HAP-1 (cell line): ENCODE data around the gene SAFB.
A peak's percentile ranks its signal among the peaks of the same experiment; 100 is the strongest.
"Not testable (repeated sequence)": the region's sequence is repeated elsewhere in the genome, so short reads cannot be mapped to it uniquely, and the experiment has no call there.

Source experiments
- DNase-seq, 2 experiments: peaks; one replicate each; pipeline ENCODE4 v3.0.0-alpha.2; 2016 to 2020; ENCODE audit warnings: low spot score in 2 of 2
- H3K27me3 ChIP-seq: fragments of 250-450 bp; sonication (Bioruptor Pico); 2 replicates; pipeline ENCODE4 v1.5.1; 2020; ENCODE audit warnings: low read depth, mild to moderate bottlenecking, moderate library complexity
- H3K36me3 ChIP-seq: fragments of 250-450 bp; sonication (Bioruptor Pico); replicated peaks from 2 replicates; pipeline ENCODE4 v1.5.1; 2020; ENCODE audit warnings: mild to moderate bottlenecking
- H3K4me1 ChIP-seq: fragments of 250-450 bp; sonication (Bioruptor Pico); 2 replicates; pipeline ENCODE4 v1.5.1; 2020; ENCODE audit warnings: mild to moderate bottlenecking
- H3K4me3 ChIP-seq: fragments of 250-450 bp; sonication (Bioruptor Pico); 2 replicates; pipeline ENCODE4 v1.5.1; 2020; ENCODE audit warnings: mild to moderate bottlenecking, moderate library complexity
- H3K9me3 ChIP-seq: fragments of 250-450 bp; sonication (Bioruptor Pico); 2 replicates; pipeline ENCODE4 v1.5.1; 2020; ENCODE audit warnings: mild to moderate bottlenecking, moderate library complexity
- in situ Hi-C: fragments of 300-500 bp; cut with MboI; formaldehyde crosslinking; loops from 3 replicates; pipeline ENCODE4 v1.14.3; 2020; ENCODE audit warnings: low sequenced_read_pairs, inconsistent platforms, mixed read lengths

SAFB gene

GRCh38 chr19:5684694-5685430 lies 62.0 kb downstream of the SAFB start:
- DNase-seq = no peak
- Histone ChIP-seq H3K36me3 (no peaks in the 10 kb centered on the region; the same call in 1 of the 2 replicates), H3K9me3 (no peaks in the 10 kb centered on the region), H3K4me1 (peaks cover 9% of the 10 kb centered on the region), H3K4me3 (no peak overlapping the region), H3K27me3 (no peaks in the 10 kb centered on the region)
- in situ Hi-C loops = no loop called here

- no peak for DNase-seq
- Histone ChIP-seq H3K4me1 (peaks cover 7% of the 10 kb centered on the region), H3K9me3 (no peaks in the 10 kb centered on the region), H3K4me3 (peak overlapping the region; percentile 54), H3K27me3 (no peaks in the 10 kb centered on the region), H3K36me3 (peaks cover 11% of the 10 kb centered on the region)
- in situ Hi-C loops = no loop called here
Measured at GRCh38 chr19:5686326-5686646, 63.4 kb downstream of the SAFB start.

- Histone ChIP-seq H3K27me3 (no peaks in the 10 kb centered on the region), H3K9me3 (no peaks in the 10 kb centered on the region), H3K36me3 (peaks cover 16% of the 10 kb centered on the region), H3K4me1 (peaks cover 7% of the 10 kb centered on the region), H3K4me3 (peak overlapping the region; percentile 54)
- peak; percentile 87 to 100 for DNase-seq
- in situ Hi-C loops = no loop called here
Measured at GRCh38 chr19:5686647-5687359, 63.9 kb downstream of the SAFB start.

GRCh38 chr19:5687360-5688198 lies 64.7 kb downstream of the SAFB start:
- in situ Hi-C loops = no loop called here
- Histone ChIP-seq H3K4me1 (peaks cover 13% of the 10 kb centered on the region), H3K36me3 (peaks cover 24% of the 10 kb centered on the region), H3K27me3 (no peaks in the 10 kb centered on the region), H3K4me3 (peak overlapping the region; percentile 54), H3K9me3 (no peaks in the 10 kb centered on the region)
- no peak for DNase-seq

GRCh38 chr19:5688262-5688881 lies 65.5 kb downstream of the SAFB start:
- peaks cover 14% of the 10 kb centered on the region for H3K4me1 ChIP-seq
- H3K36me3 ChIP-seq = peaks cover 32% of the 10 kb centered on the region
- in situ Hi-C loops, DNase-seq, H3K9me3 ChIP-seq, H3K4me3 ChIP-seq, H3K27me3 ChIP-seq: not testable (repeated sequence)

- Histone ChIP-seq H3K4me3 (peak within 1 kb of the TSS; percentile 98), H3K9me3 (no peaks in the 10 kb centered on the region), H3K27me3 (no peaks in the 10 kb centered on the region), H3K4me1 (peaks cover 14% of the 10 kb centered on the region), H3K36me3 (peaks cover 52% of the 10 kb centered on the region)
- in situ Hi-C loops = no loop called here
- DNase-seq = peak; percentile 92 to 99
Measured at GRCh38 chr19:5690125-5690954, 67.5 kb downstream of the SAFB start, which contains the start of gene RPL36. Gene RPL36, plus strand, starts transcription at chr19:5690295. Its CDS starts 213 bp downstream, at chr19:5690508.

GRCh38 chr19:5690955-5691821 lies 68.3 kb downstream of the SAFB start:
- no peaks in the 10 kb centered on the region for H3K27me3 ChIP-seq
- in situ Hi-C loops = no loop called here
- DNase-seq = peak; percentile 27 to 76
- H3K4me1 ChIP-seq = peaks cover 14% of the 10 kb centered on the region
- no peaks in the 10 kb centered on the region for H3K9me3 ChIP-seq
- H3K36me3 ChIP-seq = peaks cover 60% of the 10 kb centered on the region
- H3K4me3 ChIP-seq = peak overlapping the region; percentile 98

- in situ Hi-C loops = no loop called here
- DNase-seq = peak in 1 of 2 experiments; percentile 55
- Histone ChIP-seq H3K36me3 (peaks cover 69% of the 10 kb centered on the region), H3K4me3 (peak overlapping the region; percentile 98), H3K4me1 (peaks cover 10% of the 10 kb centered on the region), H3K27me3 (no peaks in the 10 kb centered on the region), H3K9me3 (no peaks in the 10 kb centered on the region)
Measured at GRCh38 chr19:5691822-5692722, 69.2 kb downstream of the SAFB start.

GRCh38 chr19:5692723-5693194 lies 69.9 kb downstream of the SAFB start:
- Histone ChIP-seq H3K9me3 (no peaks in the 10 kb centered on the region), H3K27me3 (no peaks in the 10 kb centered on the region), H3K4me1 (peaks cover 7% of the 10 kb centered on the region), H3K36me3 (peaks cover 70% of the 10 kb centered on the region), H3K4me3 (peak overlapping the region; percentile 98; the same call in 1 of the 2 replicates)
- in situ Hi-C loops = no loop called here
- DNase-seq = no peak

- no peak for DNase-seq
- no peak overlapping the region for H3K4me3 ChIP-seq
- H3K36me3 ChIP-seq = peaks cover 75% of the 10 kb centered on the region
- H3K4me1 ChIP-seq = peaks cover 7% of the 10 kb centered on the region
- in situ Hi-C loops = no loop called here
- H3K27me3 ChIP-seq = no peaks in the 10 kb centered on the region
- H3K9me3 ChIP-seq = no peaks in the 10 kb centered on the region
Measured at GRCh38 chr19:5693195-5694166, 70.6 kb downstream of the SAFB start.
